Ovary (tissue), 9 donors: Measurements from ENCODE around the gene TAF15. TPM values are rescaled to one million over a fixed set of nuclear protein-coding genes. Genes with fewer than 3 reads are reported as not detected.

Experiments
- DNase-seq, 5 donors: peaks; one replicate each; pipeline ENCODE4 v3.0.0-alpha.2; 2019 to 2020
- H3K27ac ChIP-seq, 2 donors: fragments of 200-600 bp; one replicate each; pipeline versions ENCODE4 v1.5.1 to v1.8.0; 2019 to 2022
- H3K27me3 ChIP-seq: fragments of 200-600 bp; one replicate; pipeline ENCODE4 v1.8.0; 2022
- H3K36me3 ChIP-seq: fragments of 200-600 bp; sonication (generic); one replicate; pipeline ENCODE4 v1.5.1; 2019
- H3K4me1 ChIP-seq: one replicate; pipeline ENCODE4 v1.8.1; 2013; ENCODE audit warnings: mild to moderate bottlenecking, moderate library complexity; ENCODE audit not compliant: insufficient read depth
- H3K4me3 ChIP-seq: fragments of 200-600 bp; sonication (generic); one replicate; pipeline ENCODE4 v1.5.1; 2017
- H3K9me3 ChIP-seq, 2 donors: fragments of 200-600 bp in 1 of 2; sonication (generic) in 1 of 2; one replicate each; pipeline versions ENCODE4 v1.5.1 to v1.8.1; 2013 to 2019; ENCODE audit warnings: mild to moderate bottlenecking in 1 of 2, moderate library complexity in 1 of 2
- EP300 ChIP-seq: sonication (generic); formaldehyde crosslinking; IDR thresholded peaks from one replicate; pipeline ENCODE4 v1.6.1; 2017; ENCODE audit warnings: antibody characterized with exemption
- POLR2A ChIP-seq: fragments of 450-650 bp; IDR thresholded peaks from one replicate; pipeline ENCODE4 v1.6.1; 2017; ENCODE audit warnings: antibody characterized with exemption, mild to moderate bottlenecking, moderate library complexity
- WGBS, 3 donors: extraction: QIAGEN DNeasy Blood & Tissue Kit in 1 of 3; methylation state at CpG; one replicate each; pipeline versions ENCODE4 v1.1.5 to v1.1.7; 2013 to 2017; 5-methylcytosine and 5-hydroxymethylcytosine counted together
- intact Hi-C, 4 donors: fragments of 100-400 bp; cut with DNase I; formaldehyde crosslinking; loops; one replicate each; pipeline versions ENCODE4 v1.11.0 to v1.15.1; 2022 to 2023
- polyA plus RNA-seq, 2 donors: library from polyadenylated mRNA; stranded (reverse); fragments of 200-250 nt in 1 of 2; fragments of 350-450 nt in 1 of 2; fragmentation: Illumina TruSeq in 1 of 2; extraction: RNeasy Lipid Tissue Mini Kit (QIAGEN cat#74804) in 1 of 2; gene quantifications; one replicate each; pipeline ENCODE4 v1.2.3, GENCODE V29; 2013 to 2014
- total RNA-seq, 7 donors: library from RNA; depleted of rRNA in 2 of 7; stranded (reverse); fragments of >200 nt in 2 of 7; fragmentation: NEBNext Ultra II Directional in 3 of 7; extraction: Animal tissue kit (Norgen Biotek cat#: 25700) in 3 of 7; gene quantifications; one replicate each; pipeline versions ENCODE4 v1.1.0 to v1.2.4, GENCODE V29; 2016 to 2023
- TF ChIP-seq, protein P1 (sequence below), 3 donors: fragments of 450-650 bp in 2 of 3; fragments of 200-600 bp in 1 of 3; IDR thresholded peaks; one replicate each; pipeline versions ENCODE4 v1.5.1 to v1.8.0; 2016 to 2022; ENCODE audit warnings: antibody characterized with exemption in 3 of 3, mild to moderate bottlenecking in 1 of 3
- donor health status: DM: no; HTN: no; CAD: no; lungs with moderate emphysema.
- donor health status: DM: no; HTN: no; CAD: no.
- donor health status: Bipolar disorder and iron deficiency.
- donor health status: DM: yes; HTN: yes; CAD: no.
- donor health status: DM: no; HTN: no; CAD: no.
- donor health status: DM: yes; HTN: yes; CAD: no.

The TAF15 gene
- total and polyA plus RNA-seq, 9 donors, result 30.2 to 223 (median 126) TPM

DNA sequence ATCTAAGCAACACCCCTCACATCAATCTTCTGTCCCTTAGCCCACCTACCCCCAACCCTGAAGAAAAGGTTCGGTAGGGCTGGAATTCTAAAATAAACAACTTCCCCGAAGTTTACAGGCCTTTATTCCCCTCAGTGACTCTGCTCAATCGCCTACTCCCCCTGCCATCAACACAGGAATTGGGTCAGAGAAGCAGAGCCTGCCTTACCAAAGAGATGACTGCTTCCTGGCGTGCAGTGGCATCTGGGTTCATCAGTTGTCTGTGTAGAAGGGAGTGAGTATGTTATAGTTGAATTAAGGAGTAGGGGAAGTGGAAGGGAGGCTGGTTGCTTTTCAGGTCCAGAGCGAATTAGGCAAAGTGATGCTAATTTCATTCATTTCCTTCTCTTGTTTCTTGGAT, 46.7 kb downstream of the TAF15 start:
- no peaks in the 10 kb centered on the region for H3K9me3 ChIP-seq
- H3K27ac ChIP-seq, result no peak overlapping the region
- 64 to 71% (median 70%) methylated on average over 5 of the region's 5 CpGs for WGBS, 3 donors
- no peak for DNase-seq
- H3K27me3 ChIP-seq, result no peaks in the 10 kb centered on the region
- no peaks in the 10 kb centered on the region for H3K36me3 ChIP-seq
- TF ChIP-seq POLR2A, result no peak
- TF ChIP-seq EP300, result no peak
- TF ChIP-seq, protein P1, sequence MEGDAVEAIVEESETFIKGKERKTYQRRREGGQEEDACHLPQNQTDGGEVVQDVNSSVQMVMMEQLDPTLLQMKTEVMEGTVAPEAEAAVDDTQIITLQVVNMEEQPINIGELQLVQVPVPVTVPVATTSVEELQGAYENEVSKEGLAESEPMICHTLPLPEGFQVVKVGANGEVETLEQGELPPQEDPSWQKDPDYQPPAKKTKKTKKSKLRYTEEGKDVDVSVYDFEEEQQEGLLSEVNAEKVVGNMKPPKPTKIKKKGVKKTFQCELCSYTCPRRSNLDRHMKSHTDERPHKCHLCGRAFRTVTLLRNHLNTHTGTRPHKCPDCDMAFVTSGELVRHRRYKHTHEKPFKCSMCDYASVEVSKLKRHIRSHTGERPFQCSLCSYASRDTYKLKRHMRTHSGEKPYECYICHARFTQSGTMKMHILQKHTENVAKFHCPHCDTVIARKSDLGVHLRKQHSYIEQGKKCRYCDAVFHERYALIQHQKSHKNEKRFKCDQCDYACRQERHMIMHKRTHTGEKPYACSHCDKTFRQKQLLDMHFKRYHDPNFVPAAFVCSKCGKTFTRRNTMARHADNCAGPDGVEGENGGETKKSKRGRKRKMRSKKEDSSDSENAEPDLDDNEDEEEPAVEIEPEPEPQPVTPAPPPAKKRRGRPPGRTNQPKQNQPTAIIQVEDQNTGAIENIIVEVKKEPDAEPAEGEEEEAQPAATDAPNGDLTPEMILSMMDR (IDR thresholded peaks at IDR 0.05), result no peak
- no peak overlapping the region for H3K4me3 ChIP-seq
- intact Hi-C loops, result no loop called here
- no peaks in the 10 kb centered on the region for H3K4me1 ChIP-seq

DNA sequence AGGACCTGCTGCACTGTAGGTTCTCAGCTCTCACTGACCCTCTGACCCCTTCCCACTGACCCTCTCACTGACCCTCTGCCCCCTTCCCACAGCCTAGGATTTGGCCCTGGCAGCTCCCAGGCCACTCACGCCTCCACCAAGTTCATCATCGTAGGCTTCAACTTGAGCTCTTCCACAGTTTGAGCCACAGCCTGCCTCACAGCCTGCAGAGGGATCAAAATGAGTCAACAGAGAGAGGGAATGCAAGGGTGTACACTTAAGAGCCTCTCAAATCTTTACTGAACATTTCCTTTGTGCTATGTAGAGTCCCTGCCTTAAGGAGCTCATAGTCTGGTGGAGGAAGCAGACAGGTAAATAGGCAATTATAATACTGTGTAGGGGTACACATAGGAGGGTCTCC, 47.3 kb downstream of the TAF15 start:
- Histone ChIP-seq H3K9me3 (no peaks in the 10 kb centered on the region), H3K36me3 (no peaks in the 10 kb centered on the region), H3K27ac (no peak overlapping the region), H3K4me3 (no peak overlapping the region), H3K4me1 (no peaks in the 10 kb centered on the region), H3K27me3 (no peaks in the 10 kb centered on the region)
- no peak for TF ChIP-seq EP300
- TF ChIP-seq POLR2A, result no peak
- TF ChIP-seq, protein P1 (IDR thresholded peaks at IDR 0.05), result no peak
- 85 to 95% (median 92%) methylated on average over 2 of the region's 2 CpGs for WGBS, 3 donors
- intact Hi-C loops, result no loop called here
- DNase-seq, result no peak

DNA sequence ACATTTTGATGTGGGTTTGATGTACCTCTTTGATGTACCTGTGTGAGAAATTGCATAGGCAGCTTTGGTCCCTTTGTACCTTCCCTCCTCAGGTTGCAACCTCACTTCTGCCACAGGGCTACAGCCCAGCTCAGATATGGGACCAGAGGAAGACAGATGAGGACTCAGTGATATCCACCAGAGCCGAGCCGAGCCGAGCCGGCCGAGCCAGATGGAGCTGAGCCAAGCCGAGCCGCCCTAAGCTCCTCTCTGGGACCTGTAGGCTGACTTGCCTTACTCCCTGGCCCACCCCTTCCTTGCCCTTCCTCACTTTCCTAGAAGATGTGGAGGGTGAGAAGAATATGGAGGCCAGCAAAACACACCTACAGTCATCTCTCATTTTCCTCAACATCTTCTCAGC, 55.6 kb downstream of the TAF15 start:
- intact Hi-C loops, result no loop called here
- Histone ChIP-seq H3K4me1 (no peaks in the 10 kb centered on the region), H3K27me3 (no peaks in the 10 kb centered on the region)

DNA sequence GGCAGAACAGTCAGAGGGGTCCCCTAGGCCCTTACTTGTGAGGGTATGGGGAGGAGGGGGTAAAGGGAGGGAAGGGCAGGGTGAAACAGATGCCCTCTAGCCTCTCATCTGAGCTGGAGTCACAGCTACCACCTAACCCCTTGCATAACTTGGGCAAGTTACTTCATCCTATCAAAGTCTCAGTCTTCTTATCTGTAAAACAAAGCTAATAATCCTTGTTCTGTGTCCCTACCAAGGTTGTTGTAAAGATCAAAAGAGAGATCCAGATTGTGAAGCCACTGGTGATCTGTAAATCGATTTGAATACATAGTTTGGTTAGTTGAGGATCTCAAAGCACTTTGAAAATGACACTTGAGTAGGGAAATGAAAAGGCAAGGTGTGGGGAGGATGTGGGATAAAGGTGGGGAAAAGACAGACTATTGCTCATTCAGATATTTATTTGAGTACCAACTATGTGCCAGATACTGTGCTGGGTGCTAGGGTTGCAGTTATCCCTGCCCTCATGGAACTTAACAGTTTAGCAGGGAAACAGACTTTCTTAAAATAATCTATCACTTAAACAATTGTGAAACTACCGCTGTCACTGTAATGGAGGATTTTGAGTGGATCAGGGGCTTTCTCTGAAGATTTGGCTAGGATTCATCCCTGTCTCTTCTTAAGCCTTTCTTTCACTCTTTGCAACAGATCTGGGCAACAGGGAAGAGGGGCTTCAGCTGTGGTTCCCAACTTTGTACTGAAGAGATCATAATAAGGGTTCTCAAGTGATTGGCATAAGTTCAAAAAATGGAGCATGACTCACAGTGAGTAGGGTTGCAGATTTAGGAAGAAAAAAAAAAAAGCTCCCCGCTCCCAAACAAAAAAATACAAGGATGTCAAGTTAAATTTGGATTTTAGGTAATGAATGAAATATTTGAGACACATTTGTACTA, 56.4 kb downstream of the TAF15 start:
- Histone ChIP-seq H3K4me1 (no peaks in the 10 kb centered on the region), H3K36me3 (no peaks in the 10 kb centered on the region), H3K4me3 (no peak overlapping the region), H3K9me3 (no peaks in the 10 kb centered on the region), H3K27me3 (no peaks in the 10 kb centered on the region), H3K27ac (no peak overlapping the region)
- WGBS, 3 donors, result 79 to 80% (median 80%) methylated on average over 3 of the region's 3 CpGs
- no peak for TF ChIP-seq POLR2A
- no peak for TF ChIP-seq EP300
- TF ChIP-seq, protein P1 (IDR thresholded peaks at IDR 0.05), result no peak
- no peak for DNase-seq
- intact Hi-C loops, result no loop called here

More for the DNA sequence above, 55.6 kb downstream of the TAF15 start:
- Histone ChIP-seq H3K9me3 (no peaks in the 10 kb centered on the region), H3K27ac (no peak overlapping the region), H3K4me3 (no peak overlapping the region), H3K36me3 (no peaks in the 10 kb centered on the region)
- TF ChIP-seq POLR2A, result no peak
- no peak for TF ChIP-seq EP300
- TF ChIP-seq, protein P1 (IDR thresholded peaks at IDR 0.05), result no peak
- no peak for DNase-seq
- WGBS, 3 donors, result 81 to 90% (median 83%) methylated on average over 7 of the region's 7 CpGs
